Coronary artery (tissue), 2 donors: ENCODE measurements around the gene WIPF1.

Experiments used
- DNase-seq: peaks from one replicate; pipeline ENCODE4 v3.0.0-alpha.2; 2017; ENCODE audit warnings: low spot score
- H3K27ac ChIP-seq, 2 donors: fragments of 200-600 bp; sonication (generic); one replicate each; pipeline ENCODE4 v1.5.1; 2016 to 2019
- H3K4me3 ChIP-seq: fragments of 200-600 bp; sonication (generic); 2 replicates; pipeline ENCODE4 v1.5.1; 2016; ENCODE audit warnings: mild to moderate bottlenecking, moderate library complexity
- TF ChIP-seq, protein P1 (sequence below): fragments of 200-600 bp; sonication (generic); IDR thresholded peaks from one replicate; pipeline ENCODE4 v1.5.1; 2019; ENCODE audit warnings: antibody characterized with exemption

Gene WIPF1

DNA sequence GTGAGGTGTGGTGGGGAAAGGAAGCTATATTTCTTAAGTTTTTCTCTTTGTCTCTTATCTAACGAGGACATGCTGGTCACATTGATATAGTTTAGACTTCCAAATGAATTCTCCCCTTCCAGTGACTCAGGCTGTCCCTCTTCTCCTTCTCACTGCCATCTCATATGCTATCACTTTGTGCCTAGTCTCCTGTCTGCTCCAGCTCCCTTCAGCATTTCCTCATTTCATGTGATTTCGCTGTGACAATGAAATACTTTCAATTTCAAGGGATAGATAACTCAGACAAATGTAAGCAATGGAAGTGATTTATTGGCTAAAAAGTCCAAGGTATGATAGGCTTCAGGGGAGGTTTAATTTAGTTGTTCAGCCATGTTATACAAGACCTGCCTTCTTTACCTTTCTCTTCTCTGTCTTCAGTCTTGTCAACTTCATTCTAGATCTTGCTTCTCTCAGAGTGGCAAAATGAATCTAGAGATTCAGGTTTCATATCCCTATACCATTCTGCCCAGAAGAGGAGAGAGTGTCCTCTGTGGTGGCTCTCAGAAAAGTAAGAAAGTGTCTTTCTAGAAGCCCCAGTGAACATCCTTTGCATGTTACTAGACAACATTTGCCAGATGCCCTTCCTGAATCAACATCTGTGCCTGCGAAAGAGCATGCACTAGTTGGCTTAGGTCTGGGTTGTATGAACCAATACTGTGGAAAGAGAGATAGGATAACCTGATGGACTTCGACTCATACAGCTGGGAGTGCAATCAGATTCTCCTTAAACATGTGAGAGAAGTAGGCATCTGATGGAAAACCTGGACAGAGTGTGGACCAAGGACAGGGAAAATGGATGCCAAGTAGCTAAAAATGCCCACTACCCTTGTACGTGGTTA is 80.9 kb downstream of the WIPF1 start:
- DNase-seq, result no peak
- Histone ChIP-seq H3K4me3 (no peak overlapping the region), H3K27ac (no peak overlapping the region)
- TF ChIP-seq, protein P1, sequence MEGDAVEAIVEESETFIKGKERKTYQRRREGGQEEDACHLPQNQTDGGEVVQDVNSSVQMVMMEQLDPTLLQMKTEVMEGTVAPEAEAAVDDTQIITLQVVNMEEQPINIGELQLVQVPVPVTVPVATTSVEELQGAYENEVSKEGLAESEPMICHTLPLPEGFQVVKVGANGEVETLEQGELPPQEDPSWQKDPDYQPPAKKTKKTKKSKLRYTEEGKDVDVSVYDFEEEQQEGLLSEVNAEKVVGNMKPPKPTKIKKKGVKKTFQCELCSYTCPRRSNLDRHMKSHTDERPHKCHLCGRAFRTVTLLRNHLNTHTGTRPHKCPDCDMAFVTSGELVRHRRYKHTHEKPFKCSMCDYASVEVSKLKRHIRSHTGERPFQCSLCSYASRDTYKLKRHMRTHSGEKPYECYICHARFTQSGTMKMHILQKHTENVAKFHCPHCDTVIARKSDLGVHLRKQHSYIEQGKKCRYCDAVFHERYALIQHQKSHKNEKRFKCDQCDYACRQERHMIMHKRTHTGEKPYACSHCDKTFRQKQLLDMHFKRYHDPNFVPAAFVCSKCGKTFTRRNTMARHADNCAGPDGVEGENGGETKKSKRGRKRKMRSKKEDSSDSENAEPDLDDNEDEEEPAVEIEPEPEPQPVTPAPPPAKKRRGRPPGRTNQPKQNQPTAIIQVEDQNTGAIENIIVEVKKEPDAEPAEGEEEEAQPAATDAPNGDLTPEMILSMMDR, result no peak

DNA sequence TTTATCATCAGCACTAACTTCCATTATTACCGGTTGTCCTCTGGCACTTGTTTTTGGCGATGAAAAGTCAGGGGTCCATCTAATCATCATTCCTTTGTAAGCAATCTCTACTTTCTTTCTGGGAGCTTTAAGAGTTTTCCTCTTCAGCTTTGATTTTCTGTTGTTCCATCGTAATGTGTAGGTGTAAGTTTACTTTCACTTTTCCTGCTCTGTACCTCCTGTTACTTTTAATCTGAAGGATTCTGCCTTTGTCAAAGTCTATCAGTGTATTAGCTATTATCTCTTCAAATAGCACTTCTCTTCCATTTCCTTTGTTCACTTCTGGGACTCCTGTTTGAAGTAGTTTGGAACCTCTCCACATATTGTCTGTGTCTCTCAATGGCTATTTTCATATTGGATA is 85.3 kb downstream of the WIPF1 start:
- Histone ChIP-seq H3K27ac (no peak overlapping the region), H3K4me3 (no peak overlapping the region)
- TF ChIP-seq, protein P1, result no peak
- DNase-seq, result no peak

DNA sequence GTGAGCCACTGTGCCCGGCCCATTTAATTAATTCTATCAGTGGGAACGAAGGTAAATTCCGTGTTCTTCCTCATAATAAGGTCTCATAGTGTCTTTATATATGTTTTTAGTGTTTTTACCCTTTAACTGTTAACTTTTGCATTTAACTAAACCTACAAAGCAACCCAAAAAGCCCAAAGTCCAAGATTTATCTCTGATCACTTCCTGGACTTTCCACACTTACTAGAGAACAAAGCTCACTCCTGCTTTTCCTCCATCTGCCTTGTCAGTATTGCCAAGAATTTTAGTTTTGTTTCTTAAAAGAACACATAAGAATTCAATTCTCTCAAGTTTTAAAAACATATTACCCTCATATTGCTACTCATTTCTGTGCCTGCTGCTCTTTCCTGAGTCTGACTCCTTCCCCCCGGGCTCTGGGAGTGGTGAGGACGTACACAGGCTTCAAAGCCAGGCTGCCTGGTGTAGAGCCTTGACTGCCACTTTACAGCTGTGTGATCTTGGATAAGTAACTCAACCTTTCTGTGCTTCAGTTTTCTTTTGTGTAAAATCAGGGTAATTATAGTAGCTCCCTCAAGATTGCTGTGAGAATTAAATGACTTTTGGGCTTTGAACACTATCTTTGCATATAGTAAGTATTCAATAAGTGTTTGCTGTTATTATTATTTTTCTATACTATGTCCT is 85.9 kb downstream of the WIPF1 start:
- DNase-seq, result no peak
- TF ChIP-seq, protein P1, result no peak
- no peak overlapping the region for H3K4me3 ChIP-seq
- H3K27ac ChIP-seq, result no peak overlapping the region

DNA sequence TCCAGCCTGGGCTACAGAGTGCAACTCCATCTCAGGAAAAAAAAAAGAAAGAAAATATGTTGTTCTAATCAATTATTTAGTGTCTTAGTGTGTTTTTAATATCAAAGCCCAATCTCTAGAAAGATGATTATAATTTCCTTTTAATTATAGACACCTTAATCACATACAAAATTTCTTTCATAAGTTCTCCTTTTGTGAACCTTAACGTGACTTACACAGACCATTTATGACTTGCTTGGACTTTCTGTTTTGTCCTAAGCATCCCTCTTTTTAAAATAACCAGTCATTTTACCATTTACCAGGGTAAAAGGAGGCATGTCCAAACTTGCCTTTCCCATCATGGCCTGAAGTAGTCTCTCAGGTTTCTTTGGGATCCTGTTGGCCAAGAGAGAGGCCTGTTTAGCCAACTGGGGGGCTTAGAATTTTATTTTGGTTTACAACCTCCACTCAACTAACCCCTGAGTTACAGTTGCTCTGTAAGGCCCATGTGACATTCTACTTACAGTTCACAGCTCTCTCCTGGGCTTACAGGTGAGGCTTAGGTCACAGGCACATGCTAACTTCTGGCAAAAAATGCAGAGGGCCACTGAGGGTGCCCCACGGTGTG is 86.9 kb downstream of the WIPF1 start:
- DNase-seq, result no peak
- Histone ChIP-seq H3K27ac (no peak overlapping the region), H3K4me3 (no peak overlapping the region)
- TF ChIP-seq, protein P1, result no peak
